GM12801 (cell line): ENCODE measurements around the gene COLQ.

Source experiments
- CTCF ChIP-seq: IDR thresholded peaks from one replicate; pipeline ENCODE4 v1.5.1; 2011; ENCODE audit warnings: control low read depth; ENCODE audit not compliant: insufficient read length; ENCODE audit errors: extremely low read depth

COLQ gene

DNA sequence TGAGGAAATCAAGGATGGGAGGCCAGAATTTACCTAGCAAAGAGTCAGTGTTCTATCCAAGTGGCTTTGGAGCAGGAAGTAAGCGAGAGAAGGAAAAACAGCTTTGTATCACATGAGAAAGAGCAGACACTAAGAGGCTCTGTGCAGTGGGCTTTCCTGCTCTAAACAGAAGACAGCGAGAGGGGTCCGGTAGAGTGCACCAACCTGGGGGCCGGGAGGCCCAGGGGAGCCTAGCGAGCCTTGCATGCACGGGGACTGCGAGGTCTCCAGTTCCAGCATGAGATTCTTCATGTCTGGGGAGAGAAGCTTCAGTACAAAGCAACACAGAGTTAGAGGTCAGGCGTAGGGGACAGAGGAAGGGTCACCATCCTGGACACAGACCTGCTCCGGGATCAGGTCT, 33.5 kb downstream of the COLQ start:
- no peak for TF ChIP-seq CTCF

DNA sequence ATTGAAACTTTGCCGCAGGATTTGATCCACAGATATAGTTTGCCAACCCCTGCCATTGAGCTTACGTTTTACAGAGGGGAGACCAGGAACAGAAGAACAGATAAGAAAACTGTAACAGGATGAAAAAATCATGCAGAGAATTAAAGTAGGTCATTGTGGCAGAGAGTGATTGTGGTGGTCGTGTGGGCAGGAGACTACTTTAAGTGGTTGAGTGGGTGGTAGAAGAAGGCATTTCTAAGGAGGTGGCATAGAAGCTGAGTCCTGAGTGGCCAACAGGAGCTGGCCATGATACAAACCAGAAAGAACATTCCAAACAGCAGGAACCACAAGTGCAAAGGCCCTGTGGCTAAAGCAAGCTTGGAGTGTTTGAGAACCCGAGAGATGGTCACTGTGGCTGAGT, 34.5 kb downstream of the COLQ start:
- TF ChIP-seq CTCF: no peak

- TF ChIP-seq CTCF: no peak
Observed at GRCh38 chr3:15486020-15486419, 35.5 kb downstream of the COLQ start.

- no peak for TF ChIP-seq CTCF
Observed at GRCh38 chr3:15479400-15480224, 41.9 kb downstream of the COLQ start.

- TF ChIP-seq CTCF: no peak
Observed at GRCh38 chr3:15478640-15478979, 42.9 kb downstream of the COLQ start.

DNA sequence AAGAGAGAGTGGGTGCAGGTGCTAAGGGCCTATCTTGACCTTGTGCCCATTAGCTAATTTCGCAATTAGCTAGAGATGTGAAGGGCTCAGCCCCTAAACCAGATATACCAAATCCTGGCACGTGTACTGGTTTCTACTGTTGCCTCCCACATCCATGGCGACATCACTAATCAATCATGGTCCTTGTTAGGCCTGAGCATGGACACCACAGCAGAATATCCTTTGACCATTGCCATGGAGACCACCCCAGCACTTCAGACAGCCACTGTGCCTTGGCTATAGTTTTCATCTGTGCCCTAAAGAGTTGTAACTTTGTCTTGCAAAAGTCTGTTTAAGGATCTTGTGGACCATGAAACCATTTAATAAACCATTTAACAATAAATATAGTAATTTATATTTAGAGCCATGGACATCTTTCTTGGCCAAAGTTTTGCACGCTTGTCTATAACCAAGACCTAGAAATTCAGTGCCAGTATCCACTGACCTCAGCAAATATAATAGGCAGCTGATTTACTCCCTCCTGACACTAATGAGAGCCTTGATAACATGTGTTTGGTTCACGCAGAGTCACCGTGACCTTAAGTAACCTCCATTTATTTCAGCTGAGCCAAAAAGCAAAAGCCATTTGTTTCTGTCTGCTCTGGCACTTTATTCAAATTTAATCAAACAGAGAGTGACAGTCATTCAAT, 43.4 kb downstream of the COLQ start:
- no peak for TF ChIP-seq CTCF

- no peak for TF ChIP-seq CTCF
Observed at GRCh38 chr3:15476378-15476777, 45.1 kb downstream of the COLQ start.
